ENCODE results near the gene LEP. TPM values are rescaled to one million over a fixed set of nuclear protein-coding genes. Genes with fewer than 3 reads are reported as not detected.

LEP gene
- total and polyA plus RNA-seq, 9 of the 15 experiments (the other 6 are each of a cell fraction or from before 2014, with no cell fraction given): not detected

DNA sequence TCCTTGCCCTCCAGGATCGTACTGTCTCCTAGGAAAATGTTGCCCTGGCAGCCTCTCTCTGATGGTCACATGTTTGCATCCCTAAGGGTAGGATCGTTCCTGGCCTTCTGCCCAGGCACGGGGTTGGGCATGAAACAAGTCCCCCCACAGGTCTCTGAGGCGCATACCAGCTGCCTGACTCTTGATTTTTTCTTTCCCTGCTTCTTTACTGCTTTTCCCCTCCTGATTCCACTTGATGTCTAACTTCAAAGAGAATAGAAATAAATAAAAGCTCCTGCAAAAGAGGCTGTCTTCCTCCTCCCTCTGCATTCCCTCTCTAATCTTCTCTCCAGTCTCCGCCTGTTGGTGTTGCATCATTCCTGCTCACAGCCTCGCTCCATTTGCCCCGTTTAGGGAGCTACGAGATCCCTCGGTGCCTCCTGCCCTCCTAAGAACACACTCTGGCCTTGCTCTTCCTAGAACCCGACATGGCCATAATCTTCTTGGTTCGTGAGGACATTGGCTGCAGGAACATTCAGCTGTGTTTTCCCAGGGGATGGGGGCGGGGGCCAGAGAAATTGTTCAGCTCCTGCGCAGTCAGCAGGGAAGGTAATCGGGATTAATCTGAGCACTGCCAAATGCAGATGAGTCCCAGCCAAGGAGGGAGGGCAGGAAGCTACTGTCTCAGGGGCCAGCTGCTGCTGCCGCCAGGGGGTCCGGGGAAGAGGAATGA is 26.0 kb downstream of the LEP start (continued):
- TF ChIP-seq, protein P1, sequence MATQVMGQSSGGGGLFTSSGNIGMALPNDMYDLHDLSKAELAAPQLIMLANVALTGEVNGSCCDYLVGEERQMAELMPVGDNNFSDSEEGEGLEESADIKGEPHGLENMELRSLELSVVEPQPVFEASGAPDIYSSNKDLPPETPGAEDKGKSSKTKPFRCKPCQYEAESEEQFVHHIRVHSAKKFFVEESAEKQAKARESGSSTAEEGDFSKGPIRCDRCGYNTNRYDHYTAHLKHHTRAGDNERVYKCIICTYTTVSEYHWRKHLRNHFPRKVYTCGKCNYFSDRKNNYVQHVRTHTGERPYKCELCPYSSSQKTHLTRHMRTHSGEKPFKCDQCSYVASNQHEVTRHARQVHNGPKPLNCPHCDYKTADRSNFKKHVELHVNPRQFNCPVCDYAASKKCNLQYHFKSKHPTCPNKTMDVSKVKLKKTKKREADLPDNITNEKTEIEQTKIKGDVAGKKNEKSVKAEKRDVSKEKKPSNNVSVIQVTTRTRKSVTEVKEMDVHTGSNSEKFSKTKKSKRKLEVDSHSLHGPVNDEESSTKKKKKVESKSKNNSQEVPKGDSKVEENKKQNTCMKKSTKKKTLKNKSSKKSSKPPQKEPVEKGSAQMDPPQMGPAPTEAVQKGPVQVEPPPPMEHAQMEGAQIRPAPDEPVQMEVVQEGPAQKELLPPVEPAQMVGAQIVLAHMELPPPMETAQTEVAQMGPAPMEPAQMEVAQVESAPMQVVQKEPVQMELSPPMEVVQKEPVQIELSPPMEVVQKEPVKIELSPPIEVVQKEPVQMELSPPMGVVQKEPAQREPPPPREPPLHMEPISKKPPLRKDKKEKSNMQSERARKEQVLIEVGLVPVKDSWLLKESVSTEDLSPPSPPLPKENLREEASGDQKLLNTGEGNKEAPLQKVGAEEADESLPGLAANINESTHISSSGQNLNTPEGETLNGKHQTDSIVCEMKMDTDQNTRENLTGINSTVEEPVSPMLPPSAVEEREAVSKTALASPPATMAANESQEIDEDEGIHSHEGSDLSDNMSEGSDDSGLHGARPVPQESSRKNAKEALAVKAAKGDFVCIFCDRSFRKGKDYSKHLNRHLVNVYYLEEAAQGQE (IDR thresholded peaks at IDR 0.05; ENCODE audit: borderline replicate concordance): peak; percentile 58
- TF ChIP-seq, protein P1 (CRISPR knock-in tag; IDR thresholded peaks at IDR 0.05; ENCODE audit: low read depth): peak; percentile 21; the same call in 1 of the 2 replicates
- TF ChIP-seq TRIM28 (IDR thresholded peaks at IDR 0.05): peak; percentile 32; the same call in 1 of the 2 replicates
- TF ChIP-seq, protein P2, sequence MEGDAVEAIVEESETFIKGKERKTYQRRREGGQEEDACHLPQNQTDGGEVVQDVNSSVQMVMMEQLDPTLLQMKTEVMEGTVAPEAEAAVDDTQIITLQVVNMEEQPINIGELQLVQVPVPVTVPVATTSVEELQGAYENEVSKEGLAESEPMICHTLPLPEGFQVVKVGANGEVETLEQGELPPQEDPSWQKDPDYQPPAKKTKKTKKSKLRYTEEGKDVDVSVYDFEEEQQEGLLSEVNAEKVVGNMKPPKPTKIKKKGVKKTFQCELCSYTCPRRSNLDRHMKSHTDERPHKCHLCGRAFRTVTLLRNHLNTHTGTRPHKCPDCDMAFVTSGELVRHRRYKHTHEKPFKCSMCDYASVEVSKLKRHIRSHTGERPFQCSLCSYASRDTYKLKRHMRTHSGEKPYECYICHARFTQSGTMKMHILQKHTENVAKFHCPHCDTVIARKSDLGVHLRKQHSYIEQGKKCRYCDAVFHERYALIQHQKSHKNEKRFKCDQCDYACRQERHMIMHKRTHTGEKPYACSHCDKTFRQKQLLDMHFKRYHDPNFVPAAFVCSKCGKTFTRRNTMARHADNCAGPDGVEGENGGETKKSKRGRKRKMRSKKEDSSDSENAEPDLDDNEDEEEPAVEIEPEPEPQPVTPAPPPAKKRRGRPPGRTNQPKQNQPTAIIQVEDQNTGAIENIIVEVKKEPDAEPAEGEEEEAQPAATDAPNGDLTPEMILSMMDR (IDR thresholded peaks at IDR 0.05 in 2 of 3, conservative IDR thresholded peaks at IDR 0.05 in 1 of 3; ENCODE audit: insufficient read depth in 2 of 3, low read depth in 1 of 3, low read length in 3 of 3): peak in 2 of 3 experiments; percentile 1 to 16; a peak in 1 of 6 replicates
- TF ChIP-seq BRD9 (IDR thresholded peaks at IDR 0.05; ENCODE audit: low read depth, partially characterized antibody): peak; percentile 63
- peak; percentile 36 to 85; a peak in 2 of 4 replicates for TF ChIP-seq TRIM24 (IDR thresholded peaks at IDR 0.05)
- 0 out of 4 replicates have a peak, but pooled peaks of 1 of the 2 experiments have one; percentile 50 for TF ChIP-seq TEAD1 (CRISPR knock-in tag; IDR thresholded peaks at IDR 0.05)
- no peak for TF ChIP-seq ZNF354B (CRISPR knock-in tag; IDR thresholded peaks at IDR 0.05)
- TF ChIP-seq GATAD2A (IDR thresholded peaks at IDR 0.05): no peak
- TF ChIP-seq ZNF76 (CRISPR knock-in tag; IDR thresholded peaks at IDR 0.05; ENCODE audit: borderline replicate concordance): peak; percentile 70; the same call in 1 of the 2 replicates
- TF ChIP-seq PHF8 (IDR thresholded peaks at IDR 0.05; ENCODE audit: borderline replicate concordance, low read length): peak; percentile 36; the same call in 1 of the 2 replicates
- TF ChIP-seq BACH1 (tag; IDR thresholded peaks at IDR 0.05): 0 out of 2 replicates have a peak, but pooled peaks have one; percentile 23
- peak; percentile 12; the same call in 1 of the 2 replicates for TF ChIP-seq ERF (CRISPR knock-in tag; IDR thresholded peaks at IDR 0.05)
